GM23338 (cell line): ENCODE data around the gene PPARD. TPM values are rescaled to one million over a fixed set of nuclear protein-coding genes. Genes with fewer than 3 reads are reported as not detected.
"Not testable (repeated sequence)": the region's sequence is repeated elsewhere in the genome, so short reads cannot be mapped to it uniquely, and the experiment has no call there.

ENCODE experiments used
- ATAC-seq: fragments of 200-7000 bp; cut with Tn5 transposase; 3 replicates; pipeline ENCODE4 v1.9.1; 2020
- DNase-seq: peaks from one replicate; pipeline ENCODE4 v3.0.0-alpha.2; 2015; ENCODE audit warnings: low spot score
- H2AFZ ChIP-seq: fragments of 200-600 bp; sonication (generic); 2 replicates; pipeline ENCODE4 v1.8.0; 2016; ENCODE audit warnings: antibody characterized with exemption, mild to moderate bottlenecking, moderate library complexity
- H3F3A ChIP-seq: fragments of 200-600 bp; sonication (generic); replicated peaks from 2 replicates; pipeline ENCODE4 v1.8.0; 2017; ENCODE audit warnings: antibody characterized with exemption, mixed run types, low read depth
- H3K27ac ChIP-seq: fragments of 200-600 bp; sonication (generic); 2 replicates; pipeline ENCODE4 v1.6.1; 2016; ENCODE audit warnings: low read depth
- H3K27me3 ChIP-seq: fragments of 200-600 bp; sonication (generic); 2 replicates; pipeline ENCODE4 v1.8.0; 2016; ENCODE audit warnings: mild to moderate bottlenecking, mixed run types, moderate library complexity; ENCODE audit not compliant: insufficient read depth
- H3K36me3 ChIP-seq: fragments of 200-600 bp; sonication (generic); 2 replicates; pipeline ENCODE4 v1.8.0; 2016; ENCODE audit warnings: mild to moderate bottlenecking; ENCODE audit not compliant: insufficient read depth
- H3K4me1 ChIP-seq: fragments of 200-600 bp; sonication (generic); 2 replicates; pipeline ENCODE4 v1.8.0; 2016; ENCODE audit warnings: mild to moderate bottlenecking, moderate library complexity; ENCODE audit not compliant: insufficient read depth
- H3K4me2 ChIP-seq: fragments of 200-600 bp; sonication (generic); 2 replicates; pipeline ENCODE4 v1.7.1; 2017; ENCODE audit warnings: mixed run types
- H3K4me3 ChIP-seq: fragments of 200-600 bp; sonication (generic); 2 replicates; pipeline ENCODE4 v1.6.1; 2016; ENCODE audit warnings: mixed run types
- H3K79me2 ChIP-seq: fragments of 200-600 bp; sonication (generic); replicated peaks from 2 replicates; pipeline ENCODE4 v1.8.0; 2017; ENCODE audit warnings: mild to moderate bottlenecking; ENCODE audit not compliant: insufficient read depth
- H3K9me2 ChIP-seq: fragments of 200-600 bp; sonication (generic); 2 replicates; pipeline ENCODE4 v1.8.0; 2017; ENCODE audit not compliant: insufficient read depth
- H4K20me1 ChIP-seq: fragments of 200-600 bp; sonication (generic); replicated peaks from 2 replicates; pipeline ENCODE4 v1.8.0; 2017; ENCODE audit warnings: mild to moderate bottlenecking; ENCODE audit not compliant: insufficient read depth
- H3K27ac Mint-ChIP-seq: 2 replicates; pipeline ENCODE4 v1.8.0; 2020; ENCODE audit warnings: inconsistent platforms, mild to moderate bottlenecking, moderate library complexity, mixed read lengths
- H3K27me3 Mint-ChIP-seq: 3 replicates; pipeline ENCODE4 v1.8.0; 2022; ENCODE audit warnings: low read depth, mild to moderate bottlenecking, moderate library complexity, mixed read lengths, inconsistent platforms; ENCODE audit not compliant: insufficient read depth, poor library complexity
- H3K36me3 Mint-ChIP-seq: 3 replicates; pipeline ENCODE4 v1.8.0; 2021; ENCODE audit warnings: low read depth, mild to moderate bottlenecking, inconsistent platforms, moderate library complexity, mixed read lengths
- H3K4me1 Mint-ChIP-seq: 3 replicates; pipeline ENCODE4 v1.8.0; 2020; ENCODE audit warnings: mild to moderate bottlenecking, inconsistent platforms, mixed read lengths
- H3K4me3 Mint-ChIP-seq: 3 replicates; pipeline ENCODE4 v1.8.0; 2021; ENCODE audit warnings: moderate library complexity, mild to moderate bottlenecking, inconsistent platforms, mixed read lengths
- H3K9me3 Mint-ChIP-seq: 3 replicates; pipeline ENCODE4 v1.8.0; 2020; ENCODE audit warnings: moderate library complexity, mild to moderate bottlenecking, inconsistent platforms, mixed read lengths
- CREB1 ChIP-seq: fragments of 250-450 bp; sonication (Bioruptor Pico); IDR thresholded peaks from 2 replicates; pipeline ENCODE4 v1.5.0; 2020; ENCODE audit warnings: low read depth, mild to moderate bottlenecking, moderate library complexity
- REST ChIP-seq: IDR thresholded peaks from one replicate; pipeline ENCODE4 v1.6.1; 2018; ENCODE audit warnings: antibody characterized with exemption; ENCODE audit not compliant: unreplicated experiment
- STAT1 ChIP-seq: IDR thresholded peaks from one replicate; pipeline ENCODE4 v1.6.1; 2016; ENCODE audit warnings: antibody characterized with exemption; ENCODE audit not compliant: unreplicated experiment
- ZNF462 ChIP-seq: fragments of 250-450 bp; sonication (Bioruptor Pico); IDR thresholded peaks from 2 replicates; pipeline ENCODE4 v1.5.0; 2020; ENCODE audit warnings: mild to moderate bottlenecking, moderate library complexity
- polyA plus RNA-seq: library from polyadenylated mRNA; unstranded; fragments of >200 nt; fragmentation: Nextera tagmentation; extraction: Ambion mirVana; gene quantifications from 2 replicates; pipeline ENCODE4 v1.2.1, GENCODE V29; 2016
- total RNA-seq: library from RNA; depleted of rRNA; stranded (reverse); fragments of >200 nt; shearing (Covaris generic); gene quantifications from 2 replicates; pipeline ENCODE4 v1.2.3, GENCODE V29; 2014
- TF ChIP-seq, protein P1 (sequence below), 2 experiments: fragments of 200-600 bp in 1 of 2; sonication (generic) in 1 of 2; conservative IDR thresholded peaks; 2 replicates each; pipeline versions ENCODE4 v1.5.1 to v1.6.1; 2016 to 2017; ENCODE audit warnings: antibody characterized with exemption in 2 of 2, low read depth in 2 of 2, mild to moderate bottlenecking in 2 of 2, moderate library complexity in 1 of 2

Gene PPARD
- total and polyA plus RNA-seq, 2 experiments from 2014 or later, result 5.1 to 9.7 TPM

- TF ChIP-seq ZNF462 (CRISPR knock-in tag) (no peak), REST (no peak), STAT1 (no peak), CREB1 (CRISPR knock-in tag) (no peak)
- TF ChIP-seq, protein P1, sequence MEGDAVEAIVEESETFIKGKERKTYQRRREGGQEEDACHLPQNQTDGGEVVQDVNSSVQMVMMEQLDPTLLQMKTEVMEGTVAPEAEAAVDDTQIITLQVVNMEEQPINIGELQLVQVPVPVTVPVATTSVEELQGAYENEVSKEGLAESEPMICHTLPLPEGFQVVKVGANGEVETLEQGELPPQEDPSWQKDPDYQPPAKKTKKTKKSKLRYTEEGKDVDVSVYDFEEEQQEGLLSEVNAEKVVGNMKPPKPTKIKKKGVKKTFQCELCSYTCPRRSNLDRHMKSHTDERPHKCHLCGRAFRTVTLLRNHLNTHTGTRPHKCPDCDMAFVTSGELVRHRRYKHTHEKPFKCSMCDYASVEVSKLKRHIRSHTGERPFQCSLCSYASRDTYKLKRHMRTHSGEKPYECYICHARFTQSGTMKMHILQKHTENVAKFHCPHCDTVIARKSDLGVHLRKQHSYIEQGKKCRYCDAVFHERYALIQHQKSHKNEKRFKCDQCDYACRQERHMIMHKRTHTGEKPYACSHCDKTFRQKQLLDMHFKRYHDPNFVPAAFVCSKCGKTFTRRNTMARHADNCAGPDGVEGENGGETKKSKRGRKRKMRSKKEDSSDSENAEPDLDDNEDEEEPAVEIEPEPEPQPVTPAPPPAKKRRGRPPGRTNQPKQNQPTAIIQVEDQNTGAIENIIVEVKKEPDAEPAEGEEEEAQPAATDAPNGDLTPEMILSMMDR (conservative IDR thresholded peaks at IDR 0.05; ENCODE audit: low read depth in 2 of 2), result no peak
Measured at GRCh38 chr6:35432291-35432690, 89.9 kb downstream of the PPARD start (continued).

DNA sequence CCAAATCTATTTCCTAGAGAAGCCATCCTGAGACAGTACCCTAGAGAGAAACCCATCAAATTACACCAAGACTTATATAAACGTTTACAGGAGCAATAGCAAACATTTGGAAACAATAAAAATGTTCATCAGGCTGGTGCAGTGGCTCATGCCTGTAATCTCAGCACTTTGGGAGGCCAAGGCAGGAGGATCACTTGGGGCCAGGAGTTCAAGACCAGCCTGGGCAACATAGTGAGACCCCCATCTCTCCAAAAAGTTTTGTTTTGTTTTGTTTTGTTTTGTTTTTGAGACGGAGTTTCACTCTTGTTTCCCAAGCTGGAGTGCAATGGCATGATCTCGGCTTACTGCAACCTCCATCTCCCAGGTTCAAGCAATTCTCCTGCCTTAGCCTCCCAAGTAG lies 90.3 kb downstream of the PPARD start:
- H3K4me1 Mint-ChIP-seq, result peaks cover 12% of the 10 kb centered on the region
- not testable (repeated sequence) for H3K4me3 ChIP-seq, H3K4me2 ChIP-seq, H3F3A ChIP-seq, H3K9me2 ChIP-seq, ATAC-seq, H2AFZ ChIP-seq, H3K27me3 Mint-ChIP-seq, H3K27ac ChIP-seq, H3K36me3 ChIP-seq, H3K27me3 ChIP-seq, H3K79me2 ChIP-seq, DNase-seq, H4K20me1 ChIP-seq, H3K4me3 Mint-ChIP-seq, H3K27ac Mint-ChIP-seq
- peaks cover 23% of the 10 kb centered on the region for H3K9me3 Mint-ChIP-seq
- peaks cover 14% of the 10 kb centered on the region for H3K4me1 ChIP-seq
- H3K36me3 Mint-ChIP-seq, result peaks cover 22% of the 10 kb centered on the region
